ENCODE results near the gene FAM107B.

FAM107B gene

DNA sequence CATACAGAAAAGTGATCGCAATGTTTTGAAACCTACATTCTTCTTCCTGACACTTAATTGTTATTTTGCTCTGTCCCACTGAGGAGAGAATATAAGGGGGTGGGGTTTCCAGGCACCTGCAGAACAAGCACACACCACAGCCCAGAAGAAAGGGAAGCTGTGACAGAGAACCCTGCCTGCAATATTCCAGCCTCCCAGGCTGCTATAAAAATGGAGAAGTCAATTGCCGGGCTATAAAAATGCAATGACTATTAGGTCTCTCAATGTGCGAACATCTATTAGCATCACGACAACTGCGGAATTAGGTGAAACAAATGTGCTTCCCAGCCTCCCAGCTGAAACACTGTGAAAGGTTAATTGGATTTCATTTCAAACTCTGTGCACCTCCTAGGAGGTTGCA is 298.7 kb downstream of the FAM107B start:
- DNase-seq = no peak

DNA sequence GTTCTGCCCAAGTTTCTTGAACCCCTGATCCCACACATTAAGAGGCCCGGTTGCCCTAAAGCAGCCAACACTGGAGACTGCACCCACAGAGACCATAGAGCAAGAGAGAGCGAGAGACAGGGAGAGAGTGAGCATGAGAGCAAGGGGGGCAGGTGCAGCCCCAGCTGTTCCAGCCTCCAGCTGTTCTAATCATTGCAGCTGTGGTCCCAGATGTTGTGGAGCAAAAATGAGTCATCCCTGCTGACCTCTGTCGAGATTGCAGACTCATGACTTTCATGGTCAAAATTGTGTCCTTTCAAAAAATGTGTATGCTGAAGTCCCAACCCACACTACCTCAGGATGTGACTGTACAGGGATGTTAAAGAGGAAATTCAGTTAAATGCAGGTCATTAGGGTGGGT is 300.0 kb downstream of the FAM107B start:
- no peak for DNase-seq

DNA sequence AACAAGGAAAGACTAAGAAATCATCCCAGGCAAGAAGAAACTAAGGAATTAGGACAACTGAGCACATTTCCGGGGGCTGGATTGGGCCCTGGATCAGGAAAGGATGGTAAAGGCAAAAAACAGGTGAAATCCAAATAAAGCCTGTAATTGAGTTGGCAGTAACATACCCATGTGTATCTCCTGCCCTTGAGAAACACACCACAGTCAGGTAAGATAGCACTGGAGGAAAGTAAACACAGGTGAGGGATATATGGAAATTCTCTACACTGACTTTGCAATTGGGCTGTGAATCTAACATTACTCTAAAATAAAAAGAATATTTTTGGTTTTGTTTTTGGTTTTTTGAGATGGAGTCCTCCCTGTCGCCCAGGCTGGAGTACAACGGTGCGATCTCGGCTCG is 303.8 kb downstream of the FAM107B start:
- no peak for DNase-seq

DNA sequence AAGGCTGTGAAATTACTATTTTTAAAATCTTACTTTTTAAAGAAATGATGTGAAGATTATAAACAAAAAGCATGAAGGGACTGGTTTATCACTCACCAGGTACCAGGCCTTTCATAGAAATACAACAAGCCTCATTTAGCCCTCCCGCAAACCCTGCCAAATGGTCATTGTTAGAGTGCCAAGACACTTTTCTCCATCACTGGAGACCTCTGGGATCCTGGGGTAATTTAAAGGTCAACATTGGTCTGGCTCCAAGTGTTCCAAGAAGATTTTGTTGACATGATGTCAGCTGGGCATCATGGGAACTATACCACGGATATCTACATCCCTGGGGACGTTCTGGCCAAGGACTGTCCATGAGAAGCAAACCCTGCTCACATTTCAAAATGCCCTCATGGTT is 306.0 kb downstream of the FAM107B start:
- no peak for DNase-seq
